GM12878 (cell line): ENCODE measurements around the gene IL36B.

ENCODE experiments used
- EP300 ChIP-seq, 2 experiments: fragments of 150-350 bp in 1 of 2; IDR thresholded peaks; 2 replicates each; pipeline ENCODE4 v1.6.1; 2011 to 2012; ENCODE audit warnings: low read depth in 2 of 2, low read length in 2 of 2, borderline replicate concordance in 1 of 2, improper control_type of control experiment in 1 of 2, inconsistent platforms in 1 of 2; ENCODE audit not compliant: control insufficient read depth in 1 of 2
- EZH2 ChIP-seq: IDR thresholded peaks from 2 replicates; pipeline ENCODE4 v1.6.1; 2012; ENCODE audit warnings: low read depth, mild to moderate bottlenecking, control low read depth, inconsistent platforms, low read length, borderline replicate concordance; ENCODE audit not compliant: control insufficient read depth
- FOXM1 ChIP-seq: IDR thresholded peaks from 2 replicates; pipeline ENCODE4 v1.6.1; 2012; ENCODE audit warnings: low read depth, mild to moderate bottlenecking, inconsistent platforms, low read length, moderate library complexity
- GABPA ChIP-seq: IDR thresholded peaks from 2 replicates; pipeline ENCODE4 v1.6.1; 2014; ENCODE audit warnings: antibody characterized with exemption, low read depth, mild to moderate bottlenecking, inconsistent platforms
- NBN ChIP-seq: fragments of 450-650 bp; IDR thresholded peaks from 2 replicates; pipeline ENCODE4 v1.6.1; 2016
- NFYA ChIP-seq: IDR thresholded peaks from 2 replicates; pipeline ENCODE4 v1.6.1; 2011; ENCODE audit warnings: low read depth, mild to moderate bottlenecking, low read length, improper control_type of control experiment, borderline replicate concordance
- PAX5 ChIP-seq: IDR thresholded peaks from 2 replicates; pipeline ENCODE4 v1.6.1; 2011; ENCODE audit warnings: low read depth, low read length, borderline replicate concordance
- POLR2A ChIP-seq: IDR thresholded peaks from 2 replicates; pipeline ENCODE4 v1.6.1; 2011; ENCODE audit warnings: low read depth, mild to moderate bottlenecking, low read length
- SIN3A ChIP-seq: IDR thresholded peaks from 2 replicates; pipeline ENCODE4 v1.6.1; 2012; ENCODE audit warnings: low read depth, low read length, improper control_type of control experiment
- SUZ12 ChIP-seq: fragments of 200-600 bp; sonication (generic); IDR thresholded peaks from one replicate; pipeline ENCODE4 v1.6.1; 2018; ENCODE audit warnings: antibody characterized with exemption, mild to moderate bottlenecking; ENCODE audit not compliant: unreplicated experiment
- TAF1 ChIP-seq: IDR thresholded peaks from 2 replicates; pipeline ENCODE4 v1.6.1; 2011; ENCODE audit warnings: mild to moderate bottlenecking, low read depth, low read length, borderline replicate concordance
- TF ChIP-seq, protein P1 (sequence below), 3 experiments: IDR thresholded peaks in 2 of 3; conservative IDR thresholded peaks in 1 of 3; 2 replicates each; pipeline ENCODE4 v1.5.1; 2011; ENCODE audit warnings: low read depth in 3 of 3, low read length in 3 of 3, mild to moderate bottlenecking in 3 of 3, control low read depth in 2 of 3, moderate library complexity in 2 of 3, inconsistent platforms in 1 of 3, mixed read lengths in 1 of 3; ENCODE audit not compliant: control insufficient read depth in 2 of 3, insufficient read depth in 1 of 3; ENCODE audit errors: extremely low read depth in 1 of 3
- TF ChIP-seq, protein P2 (sequence below): fragments of 450-650 bp; IDR thresholded peaks from 2 replicates; pipeline ENCODE4 v1.6.1; 2018; ENCODE audit warnings: mild to moderate bottlenecking, low read depth, moderate library complexity; ENCODE audit not compliant: partially characterized antibody
- TF ChIP-seq, protein P3 (sequence below): IDR thresholded peaks from 2 replicates; pipeline ENCODE4 v1.6.1; 2012; ENCODE audit warnings: mild to moderate bottlenecking, low read depth, low read length

DNA sequence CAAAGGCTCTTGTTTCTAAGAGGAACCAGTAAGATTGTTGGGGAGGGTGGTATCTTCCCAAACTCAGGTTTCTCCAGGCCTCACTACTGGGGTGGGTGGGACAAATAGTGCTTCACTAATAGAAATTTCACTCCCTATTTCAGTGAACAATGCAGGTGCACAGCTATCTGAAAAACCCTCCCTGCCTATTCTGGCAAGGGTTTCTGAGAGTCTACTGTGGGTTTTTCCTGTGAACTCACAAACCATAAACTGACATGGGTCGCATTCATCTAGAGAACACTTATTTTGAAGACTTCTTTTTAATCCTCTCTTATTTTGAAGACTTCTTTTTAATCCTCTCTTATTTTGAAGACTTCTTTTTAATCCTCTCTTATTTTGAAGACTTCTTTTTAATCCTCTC, 43.0 kb downstream of the IL36B start:
- no peak for TF ChIP-seq POLR2A
- no peak for TF ChIP-seq SIN3A
- TF ChIP-seq, protein P1, sequence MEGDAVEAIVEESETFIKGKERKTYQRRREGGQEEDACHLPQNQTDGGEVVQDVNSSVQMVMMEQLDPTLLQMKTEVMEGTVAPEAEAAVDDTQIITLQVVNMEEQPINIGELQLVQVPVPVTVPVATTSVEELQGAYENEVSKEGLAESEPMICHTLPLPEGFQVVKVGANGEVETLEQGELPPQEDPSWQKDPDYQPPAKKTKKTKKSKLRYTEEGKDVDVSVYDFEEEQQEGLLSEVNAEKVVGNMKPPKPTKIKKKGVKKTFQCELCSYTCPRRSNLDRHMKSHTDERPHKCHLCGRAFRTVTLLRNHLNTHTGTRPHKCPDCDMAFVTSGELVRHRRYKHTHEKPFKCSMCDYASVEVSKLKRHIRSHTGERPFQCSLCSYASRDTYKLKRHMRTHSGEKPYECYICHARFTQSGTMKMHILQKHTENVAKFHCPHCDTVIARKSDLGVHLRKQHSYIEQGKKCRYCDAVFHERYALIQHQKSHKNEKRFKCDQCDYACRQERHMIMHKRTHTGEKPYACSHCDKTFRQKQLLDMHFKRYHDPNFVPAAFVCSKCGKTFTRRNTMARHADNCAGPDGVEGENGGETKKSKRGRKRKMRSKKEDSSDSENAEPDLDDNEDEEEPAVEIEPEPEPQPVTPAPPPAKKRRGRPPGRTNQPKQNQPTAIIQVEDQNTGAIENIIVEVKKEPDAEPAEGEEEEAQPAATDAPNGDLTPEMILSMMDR (IDR thresholded peaks at IDR 0.05 in 2 of 3, conservative IDR thresholded peaks at IDR 0.05 in 1 of 3; ENCODE audit: control insufficient read depth in 2 of 3, extremely low read depth in 1 of 3, insufficient read depth in 1 of 3, low read depth in 3 of 3, low read length in 3 of 3): no peak
- TF ChIP-seq NFYA: no peak
- TF ChIP-seq FOXM1: no peak
- TF ChIP-seq, protein P2, sequence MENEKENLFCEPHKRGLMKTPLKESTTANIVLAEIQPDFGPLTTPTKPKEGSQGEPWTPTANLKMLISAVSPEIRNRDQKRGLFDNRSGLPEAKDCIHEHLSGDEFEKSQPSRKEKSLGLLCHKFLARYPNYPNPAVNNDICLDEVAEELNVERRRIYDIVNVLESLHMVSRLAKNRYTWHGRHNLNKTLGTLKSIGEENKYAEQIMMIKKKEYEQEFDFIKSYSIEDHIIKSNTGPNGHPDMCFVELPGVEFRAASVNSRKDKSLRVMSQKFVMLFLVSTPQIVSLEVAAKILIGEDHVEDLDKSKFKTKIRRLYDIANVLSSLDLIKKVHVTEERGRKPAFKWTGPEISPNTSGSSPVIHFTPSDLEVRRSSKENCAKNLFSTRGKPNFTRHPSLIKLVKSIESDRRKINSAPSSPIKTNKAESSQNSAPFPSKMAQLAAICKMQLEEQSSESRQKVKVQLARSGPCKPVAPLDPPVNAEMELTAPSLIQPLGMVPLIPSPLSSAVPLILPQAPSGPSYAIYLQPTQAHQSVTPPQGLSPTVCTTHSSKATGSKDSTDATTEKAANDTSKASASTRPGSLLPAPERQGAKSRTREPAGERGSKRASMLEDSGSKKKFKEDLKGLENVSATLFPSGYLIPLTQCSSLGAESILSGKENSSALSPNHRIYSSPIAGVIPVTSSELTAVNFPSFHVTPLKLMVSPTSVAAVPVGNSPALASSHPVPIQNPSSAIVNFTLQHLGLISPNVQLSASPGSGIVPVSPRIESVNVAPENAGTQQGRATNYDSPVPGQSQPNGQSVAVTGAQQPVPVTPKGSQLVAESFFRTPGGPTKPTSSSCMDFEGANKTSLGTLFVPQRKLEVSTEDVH: no peak
- no peak for TF ChIP-seq TAF1
- TF ChIP-seq EZH2: no peak
- TF ChIP-seq EP300 (IDR thresholded peaks at IDR 0.05; ENCODE audit: borderline replicate concordance in 1 of 2, control insufficient read depth in 1 of 2, low read depth in 2 of 2, low read length in 2 of 2): no peak
- TF ChIP-seq, protein P3, sequence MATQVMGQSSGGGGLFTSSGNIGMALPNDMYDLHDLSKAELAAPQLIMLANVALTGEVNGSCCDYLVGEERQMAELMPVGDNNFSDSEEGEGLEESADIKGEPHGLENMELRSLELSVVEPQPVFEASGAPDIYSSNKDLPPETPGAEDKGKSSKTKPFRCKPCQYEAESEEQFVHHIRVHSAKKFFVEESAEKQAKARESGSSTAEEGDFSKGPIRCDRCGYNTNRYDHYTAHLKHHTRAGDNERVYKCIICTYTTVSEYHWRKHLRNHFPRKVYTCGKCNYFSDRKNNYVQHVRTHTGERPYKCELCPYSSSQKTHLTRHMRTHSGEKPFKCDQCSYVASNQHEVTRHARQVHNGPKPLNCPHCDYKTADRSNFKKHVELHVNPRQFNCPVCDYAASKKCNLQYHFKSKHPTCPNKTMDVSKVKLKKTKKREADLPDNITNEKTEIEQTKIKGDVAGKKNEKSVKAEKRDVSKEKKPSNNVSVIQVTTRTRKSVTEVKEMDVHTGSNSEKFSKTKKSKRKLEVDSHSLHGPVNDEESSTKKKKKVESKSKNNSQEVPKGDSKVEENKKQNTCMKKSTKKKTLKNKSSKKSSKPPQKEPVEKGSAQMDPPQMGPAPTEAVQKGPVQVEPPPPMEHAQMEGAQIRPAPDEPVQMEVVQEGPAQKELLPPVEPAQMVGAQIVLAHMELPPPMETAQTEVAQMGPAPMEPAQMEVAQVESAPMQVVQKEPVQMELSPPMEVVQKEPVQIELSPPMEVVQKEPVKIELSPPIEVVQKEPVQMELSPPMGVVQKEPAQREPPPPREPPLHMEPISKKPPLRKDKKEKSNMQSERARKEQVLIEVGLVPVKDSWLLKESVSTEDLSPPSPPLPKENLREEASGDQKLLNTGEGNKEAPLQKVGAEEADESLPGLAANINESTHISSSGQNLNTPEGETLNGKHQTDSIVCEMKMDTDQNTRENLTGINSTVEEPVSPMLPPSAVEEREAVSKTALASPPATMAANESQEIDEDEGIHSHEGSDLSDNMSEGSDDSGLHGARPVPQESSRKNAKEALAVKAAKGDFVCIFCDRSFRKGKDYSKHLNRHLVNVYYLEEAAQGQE: no peak
- TF ChIP-seq GABPA: no peak
- TF ChIP-seq SUZ12: no peak
- no peak for TF ChIP-seq PAX5
- TF ChIP-seq NBN: no peak
